CD14-positive monocyte (primary cell): ENCODE data around the gene MAN2B2. TPM values are rescaled to one million over a fixed set of nuclear protein-coding genes. Genes with fewer than 3 reads are reported as not detected.
A peak's percentile ranks its signal among the peaks of the same experiment; 100 is the strongest.

Experiments used
- DNase-seq, 3 donors: peaks; one replicate each; pipeline ENCODE4 v3.0.0-alpha.2; 2011 to 2022
- H2AFZ ChIP-seq: 2 replicates; pipeline ENCODE4 v1.6.0; 2012; ENCODE audit warnings: mild to moderate bottlenecking, low read depth, low read length, inconsistent platforms; ENCODE audit not compliant: insufficient read depth, poor library complexity, severe bottlenecking
- H3K27ac ChIP-seq, 2 donors: 1 replicate in 1 of 2; 2 replicates in 1 of 2; pipeline ENCODE4 v1.5.1; 2012 to 2013; ENCODE audit warnings: low read length in 2 of 2, control low read depth in 1 of 2, inconsistent platforms in 1 of 2, low read depth in 1 of 2, mild to moderate bottlenecking in 1 of 2
- H3K27me3 ChIP-seq, 2 donors: one replicate each; pipeline versions ENCODE4 v1.6.0 to v1.6.1; 2011 to 2013; ENCODE audit warnings: low read length in 2 of 2; ENCODE audit not compliant: control insufficient read depth in 2 of 2, insufficient read depth in 2 of 2
- H3K36me3 ChIP-seq, 2 donors: replicated peaks in 1 of 2; 1 replicate in 1 of 2; 2 replicates in 1 of 2; pipeline versions ENCODE4 v1.5.1 to v1.6.1; 2012 to 2013; ENCODE audit warnings: low read length in 2 of 2, control low read depth in 1 of 2, inconsistent platforms in 1 of 2, mild to moderate bottlenecking in 1 of 2; ENCODE audit not compliant: insufficient read depth in 2 of 2, control insufficient read depth in 1 of 2
- H3K4me1 ChIP-seq, 2 donors: 1 replicate in 1 of 2; 2 replicates in 1 of 2; pipeline versions ENCODE4 v1.5.1 to v1.6.1; 2012 to 2013; ENCODE audit warnings: low read length in 2 of 2, control low read depth in 1 of 2, inconsistent platforms in 1 of 2, mild to moderate bottlenecking in 1 of 2, moderate library complexity in 1 of 2; ENCODE audit not compliant: insufficient read depth in 2 of 2, control insufficient read depth in 1 of 2
- H3K4me2 ChIP-seq: replicated peaks from 2 replicates; pipeline ENCODE3; 2012; ENCODE audit warnings: low read length, moderate library complexity, mild to moderate bottlenecking; ENCODE audit not compliant: poor library complexity, severe bottlenecking; ENCODE audit errors: extremely low read depth
- H3K4me3 ChIP-seq, 3 experiments: fragments of 200-600 bp in 1 of 3; sonication (generic) in 1 of 3; replicated peaks in 1 of 3; 1 replicate in 2 of 3; 2 replicates in 1 of 3; pipeline ENCODE4 v1.5.1; 2011 to 2013; ENCODE audit warnings: low read length in 3 of 3, mild to moderate bottlenecking in 3 of 3, control low read depth in 2 of 3, low read depth in 2 of 3, inconsistent platforms in 1 of 3, moderate library complexity in 1 of 3
- H3K79me2 ChIP-seq: 2 replicates; pipeline ENCODE4 v1.6.0; 2012; ENCODE audit warnings: mild to moderate bottlenecking, control low read depth, inconsistent platforms, low read length, moderate library complexity; ENCODE audit not compliant: insufficient read depth
- H3K9ac ChIP-seq: 2 replicates; pipeline ENCODE4 v1.6.0; 2017; ENCODE audit warnings: low read length, mild to moderate bottlenecking; ENCODE audit not compliant: insufficient read depth, poor library complexity, severe bottlenecking
- H3K9me3 ChIP-seq, 2 donors: replicated peaks in 1 of 2; 1 replicate in 1 of 2; 2 replicates in 1 of 2; pipeline versions ENCODE4 v1.5.1 to v1.6.1; 2012 to 2013; ENCODE audit warnings: low read length in 2 of 2, control low read depth in 1 of 2; ENCODE audit not compliant: control insufficient read depth in 1 of 2, insufficient read depth in 1 of 2
- H4K20me1 ChIP-seq: 2 replicates; pipeline ENCODE4 v1.6.0; 2012; ENCODE audit warnings: mild to moderate bottlenecking, low read length, control low read depth, moderate library complexity; ENCODE audit not compliant: insufficient read depth
- H3K27ac Mint-ChIP-seq, 7 donors: one replicate each; pipeline ENCODE4 v1.8.0; 2020; ENCODE audit warnings: mild to moderate bottlenecking in 7 of 7, mixed read lengths in 7 of 7, moderate library complexity in 6 of 7, inconsistent platforms in 2 of 7
- H3K27me3 Mint-ChIP-seq, 3 donors: one replicate each; pipeline ENCODE4 v1.8.0; 2021 to 2022; ENCODE audit warnings: low read depth in 3 of 3, mild to moderate bottlenecking in 3 of 3, mixed read lengths in 3 of 3, moderate library complexity in 3 of 3, inconsistent platforms in 1 of 3
- H3K36me3 Mint-ChIP-seq, 2 donors: one replicate each; pipeline ENCODE4 v1.8.0; 2020; ENCODE audit warnings: mixed read lengths in 2 of 2, inconsistent platforms in 1 of 2, mild to moderate bottlenecking in 1 of 2
- H3K4me1 Mint-ChIP-seq: one replicate; pipeline ENCODE4 v1.8.0; 2020; ENCODE audit warnings: mild to moderate bottlenecking, mixed read lengths
- H3K4me3 Mint-ChIP-seq, 2 donors: one replicate each; pipeline ENCODE4 v1.8.0; 2020; ENCODE audit warnings: mild to moderate bottlenecking in 2 of 2, mixed read lengths in 2 of 2, moderate library complexity in 1 of 2
- H3K9me3 Mint-ChIP-seq, 7 donors: one replicate each; pipeline ENCODE4 v1.8.0; 2020 to 2022; ENCODE audit warnings: mixed read lengths in 7 of 7, mild to moderate bottlenecking in 6 of 7, moderate library complexity in 6 of 7, inconsistent platforms in 2 of 7
- CTCF ChIP-seq: fragments of 200-600 bp; IDR thresholded peaks from one replicate; pipeline ENCODE4 v1.8.0; 2022; ENCODE audit warnings: antibody characterized with exemption, mild to moderate bottlenecking
- WGBS: methylation state at CpG from one replicate; pipeline ENCODE4 v1.1.5; 2013; ENCODE audit warnings: missing lambda C conversion rate; ENCODE audit not compliant: insufficient coverage; 5-methylcytosine and 5-hydroxymethylcytosine counted together
- intact Hi-C, 2 donors: fragments of 100-400 bp; cut with micrococcal nuclease; formaldehyde crosslinking; loops; one replicate each; pipeline versions ENCODE4 v1.15.0 to v1.15.1; 2023
- polyA plus RNA-seq, 3 donors: library from polyadenylated mRNA; depleted of rRNA in 1 of 3; unstranded in 2 of 3; stranded (reverse) in 1 of 3; fragments of 300-500 nt in 2 of 3; fragments of >200 nt in 1 of 3; fragmentation: Illumina TruSeq in 2 of 3; gene quantifications; 1 replicate in 2 of 3; 2 replicates in 1 of 3; pipeline ENCODE4 v1.2.3, GENCODE V29; 2012 to 2021

The MAN2B2 gene
- polyA plus RNA-seq, 3 donors: 9.6 to 28.4 (median 10.6) TPM

GRCh38 chr4:6576932-6577331 is 1.9 kb downstream of the MAN2B2 start:
- Mint-ChIP-seq H3K36me3 (peaks cover 46 to 55% of the 10 kb centered on the region in 2 donors), H3K9me3 (peaks cover 0 to 9% (median under 1%) of the 10 kb centered on the region in 7 donors), H3K4me3 (peak overlapping the region in 1 of 2 donors; percentile 34), H3K27me3 (peaks cover 8 to 18% (median 15%) of the 10 kb centered on the region in 3 donors), H3K4me1 (peaks cover 17% of the 10 kb centered on the region), H3K27ac (peak overlapping the region in 2 of 7 donors; percentile 48 to 70)
- no peak overlapping the region for H3K9ac ChIP-seq
- no peak overlapping the region for H2AFZ ChIP-seq
- 98% methylated on average over 8 of the region's 9 CpGs for WGBS
- no peak for DNase-seq
- no peak overlapping the region for H3K4me3 ChIP-seq
- peaks cover 0 to 4% of the 10 kb centered on the region in 2 donors for H3K9me3 ChIP-seq
- no peaks in the 10 kb centered on the region for H4K20me1 ChIP-seq
- H3K36me3 ChIP-seq: peaks cover 49 to 55% of the 10 kb centered on the region in 2 donors
- H3K27me3 ChIP-seq: peaks cover 0 to 14% of the 10 kb centered on the region in 2 donors
- no peak overlapping the region for H3K27ac ChIP-seq
- TF ChIP-seq CTCF: no peak
- intact Hi-C loops: loop anchor here in 1 of 2 donors (10.0 kb wide), 1 partner anchor 528 kb away; no protein-coding TSS in a partner anchor
- peaks cover 14% of the 10 kb centered on the region for H3K79me2 ChIP-seq
- peaks cover 13 to 18% of the 10 kb centered on the region in 2 donors for H3K4me1 ChIP-seq
- no peak overlapping the region for H3K4me2 ChIP-seq

- no peak for DNase-seq
- H3K36me3 ChIP-seq: peaks cover 52 to 59% of the 10 kb centered on the region in 2 donors
- peaks cover 7 to 18% (median 14%) of the 10 kb centered on the region in 3 donors for H3K27me3 Mint-ChIP-seq
- H2AFZ ChIP-seq: no peak overlapping the region
- no peak for TF ChIP-seq CTCF
- no peak overlapping the region for H3K27ac ChIP-seq
- peaks cover 17% of the 10 kb centered on the region for H3K4me1 Mint-ChIP-seq
- H3K4me3 ChIP-seq: no peak overlapping the region
- peaks cover 3 to 9% of the 10 kb centered on the region in 2 donors for H3K9me3 ChIP-seq
- intact Hi-C loops: loop anchor here in 1 of 2 donors (10.0 kb wide), 1 partner anchor 527 kb away; no protein-coding TSS in a partner anchor
- H3K36me3 Mint-ChIP-seq: peaks cover 51 to 60% of the 10 kb centered on the region in 2 donors
- no peak overlapping the region for H3K9ac ChIP-seq
- H3K79me2 ChIP-seq: peaks cover 14% of the 10 kb centered on the region
- peaks cover 0 to 14% of the 10 kb centered on the region in 2 donors for H3K27me3 ChIP-seq
- H3K4me1 ChIP-seq: peaks cover 13 to 18% of the 10 kb centered on the region in 2 donors
- WGBS: 95% methylated on average over 10 of the region's 10 CpGs
- no peak overlapping the region for H3K4me2 ChIP-seq
- peaks cover 3 to 13% (median 4%) of the 10 kb centered on the region in 7 donors for H3K9me3 Mint-ChIP-seq
- H3K4me3 Mint-ChIP-seq: peak overlapping the region in 1 of 2 donors; percentile 34
- H3K27ac Mint-ChIP-seq: no peak overlapping the region
- no peaks in the 10 kb centered on the region for H4K20me1 ChIP-seq
Observed at GRCh38 chr4:6577409-6577808, 2.4 kb downstream of the MAN2B2 start.
